ENCODE data around the gene AZIN2.
"Not testable (repeated sequence)": the region's sequence is repeated elsewhere in the genome, so short reads cannot be mapped to it uniquely, and the experiment has no call there.

The AZIN2 gene

GRCh38 chr1:33060579-33061083 lies 20.3 kb upstream of the AZIN2 start:
- no peak for DNase-seq

- no peak for DNase-seq
These were observed 19.1 kb upstream of the AZIN2 start for GRCh38 chr1:33061834-33062233.

- DNase-seq = not testable (repeated sequence)
These were observed 16.7 kb upstream of the AZIN2 start for GRCh38 chr1:33064284-33064683.

GRCh38 chr1:33065301-33065700 lies 15.7 kb upstream of the AZIN2 start:
- DNase-seq = no peak

- not testable (repeated sequence) for DNase-seq
These were observed 14.5 kb upstream of the AZIN2 start for GRCh38 chr1:33066477-33066876.

GRCh38 chr1:33068108-33068507 lies 12.8 kb upstream of the AZIN2 start:
- not testable (repeated sequence) for DNase-seq

GRCh38 chr1:33070628-33071027 lies 10.3 kb upstream of the AZIN2 start:
- no peak for DNase-seq

GRCh38 chr1:33072707-33073106 lies 8.2 kb upstream of the AZIN2 start:
- DNase-seq = no peak

GRCh38 chr1:33074193-33074945 lies 6.6 kb upstream of the AZIN2 start:
- DNase-seq = no peak

GRCh38 chr1:33078030-33078591 lies 2.8 kb upstream of the AZIN2 start:
- DNase-seq = no peak

GRCh38 chr1:33080373-33080772 lies 580 bp upstream of the AZIN2 start:
- DNase-seq = no peak

- no peak for DNase-seq
These were observed 777 bp downstream of the AZIN2 start for GRCh38 chr1:33081554-33082305.

- no peak for DNase-seq
These were observed 1.7 kb downstream of the AZIN2 start for GRCh38 chr1:33082575-33083108.

- no peak for DNase-seq
These were observed 4.4 kb downstream of the AZIN2 start for GRCh38 chr1:33085332-33085731.

- no peak for DNase-seq
These were observed 5.5 kb downstream of the AZIN2 start for GRCh38 chr1:33086384-33086850.

- DNase-seq = no peak
These were observed 6.7 kb downstream of the AZIN2 start for GRCh38 chr1:33087677-33088076.

- DNase-seq = no peak
These were observed 7.4 kb downstream of the AZIN2 start for GRCh38 chr1:33088119-33088906.

GRCh38 chr1:33089457-33089856 lies 8.5 kb downstream of the AZIN2 start:
- DNase-seq = no peak

GRCh38 chr1:33092438-33092837 lies 11.5 kb downstream of the AZIN2 start:
- no peak for DNase-seq

- DNase-seq = no peak
These were observed 12.1 kb downstream of the AZIN2 start for GRCh38 chr1:33093004-33093403.

GRCh38 chr1:33094486-33094885 lies 13.5 kb downstream of the AZIN2 start:
- DNase-seq = no peak

GRCh38 chr1:33094971-33095604 lies 14.1 kb downstream of the AZIN2 start:
- peak; percentile 16 for DNase-seq
